ENCODE measurements around the gene BTNL9. TPM values are rescaled to one million over a fixed set of nuclear protein-coding genes. Genes with fewer than 3 reads are reported as not detected.

Gene BTNL9
- polyA plus RNA-seq, 1 of the 3 experiments (the other 2 are of a cell fraction) = not detected

DNA sequence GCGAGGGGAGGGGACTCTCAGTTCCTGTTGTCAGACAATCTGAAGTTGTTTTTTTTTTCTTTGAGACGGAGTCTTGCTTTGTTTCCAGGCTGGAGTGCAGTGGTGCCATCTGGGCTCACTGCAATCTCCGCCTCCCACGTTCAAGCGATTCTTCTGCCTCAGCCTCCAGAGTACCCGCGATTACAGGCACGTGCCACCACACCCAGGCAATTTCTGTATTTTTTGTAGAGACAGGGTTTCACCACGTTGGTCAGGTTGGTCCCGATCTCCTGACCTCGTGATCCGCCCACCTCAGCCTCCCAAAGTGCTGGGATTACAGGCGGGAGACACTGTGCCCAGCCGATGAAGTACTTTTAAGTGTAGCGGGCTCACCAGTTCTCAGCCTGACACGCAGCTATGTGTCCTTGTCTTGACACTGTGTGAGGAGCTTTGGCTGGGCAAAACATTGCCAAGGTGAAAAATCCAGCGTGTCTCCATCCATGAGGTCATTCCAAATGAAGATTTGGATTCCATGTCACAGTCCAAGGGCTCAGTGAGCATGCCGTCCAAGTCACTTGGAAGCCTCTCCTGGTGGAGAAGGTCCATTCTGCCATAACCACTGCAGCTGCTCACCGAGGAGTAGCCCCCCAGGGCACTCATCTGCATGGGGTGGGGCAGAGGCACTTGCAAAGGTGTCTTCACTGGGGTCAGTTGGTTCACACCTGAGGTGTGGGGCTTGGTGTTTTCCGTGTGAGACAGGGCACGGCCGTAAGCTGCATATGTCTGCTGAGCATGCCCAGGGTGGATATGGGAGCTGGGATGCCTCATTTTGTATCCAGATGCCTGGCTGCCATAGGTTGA is 58.9 kb downstream of the BTNL9 start:
- Histone ChIP-seq H3K27me3 (ENCODE audit: insufficient read depth) (peaks cover 18% of the 10 kb centered on the region), H2AFZ (ENCODE audit: low read depth) (no peak overlapping the region), H3K79me2 (ENCODE audit: insufficient read depth) (no peaks in the 10 kb centered on the region), H3K9ac (no peak overlapping the region), H3K36me3 (replicated peaks in 1 of 2; ENCODE audit: control insufficient read depth in 1 of 2, insufficient read depth in 2 of 2, low read length in 1 of 2) (no peaks in the 10 kb centered on the region), H3K4me3 (ENCODE audit: low read depth in 2 of 2, low read length in 1 of 2) (no peak overlapping the region), H4K20me1 (ENCODE audit: insufficient read depth) (no peaks in the 10 kb centered on the region), H3F3A (replicated peaks; ENCODE audit: insufficient read depth) (no peaks in the 10 kb centered on the region), H3K9me3 (no peaks in the 10 kb centered on the region), H3K9me2 (no peaks in the 10 kb centered on the region), H3K27ac (ENCODE audit: low read depth in 2 of 2, low read length in 1 of 2) (no peak overlapping the region), H3K4me1 (ENCODE audit: control insufficient read depth in 1 of 2, insufficient read depth in 2 of 2, low read depth in 1 of 2, low read length in 1 of 2) (no peaks in the 10 kb centered on the region), H3K4me2 (no peak overlapping the region)
- no peak for DNase-seq
- TF ChIP-seq, protein P1, sequence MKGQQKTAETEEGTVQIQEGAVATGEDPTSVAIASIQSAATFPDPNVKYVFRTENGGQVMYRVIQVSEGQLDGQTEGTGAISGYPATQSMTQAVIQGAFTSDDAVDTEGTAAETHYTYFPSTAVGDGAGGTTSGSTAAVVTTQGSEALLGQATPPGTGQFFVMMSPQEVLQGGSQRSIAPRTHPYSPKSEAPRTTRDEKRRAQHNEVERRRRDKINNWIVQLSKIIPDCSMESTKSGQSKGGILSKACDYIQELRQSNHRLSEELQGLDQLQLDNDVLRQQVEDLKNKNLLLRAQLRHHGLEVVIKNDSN (IDR thresholded peaks at IDR 0.05; ENCODE audit: borderline replicate concordance, low read depth) = no peak
- TF ChIP-seq YY1 (IDR thresholded peaks at IDR 0.05; ENCODE audit: low read depth) (no peak), TCF12 (IDR thresholded peaks at IDR 0.05) (no peak), TEAD4 (IDR thresholded peaks at IDR 0.05; ENCODE audit: borderline replicate concordance, insufficient read depth) (no peak), NFIC (IDR thresholded peaks at IDR 0.05; ENCODE audit: borderline replicate concordance) (no peak), POLR2AphosphoS5 (IDR thresholded peaks at IDR 0.05; ENCODE audit: low read depth, low read length) (no peak)
- TF ChIP-seq, protein P2, sequence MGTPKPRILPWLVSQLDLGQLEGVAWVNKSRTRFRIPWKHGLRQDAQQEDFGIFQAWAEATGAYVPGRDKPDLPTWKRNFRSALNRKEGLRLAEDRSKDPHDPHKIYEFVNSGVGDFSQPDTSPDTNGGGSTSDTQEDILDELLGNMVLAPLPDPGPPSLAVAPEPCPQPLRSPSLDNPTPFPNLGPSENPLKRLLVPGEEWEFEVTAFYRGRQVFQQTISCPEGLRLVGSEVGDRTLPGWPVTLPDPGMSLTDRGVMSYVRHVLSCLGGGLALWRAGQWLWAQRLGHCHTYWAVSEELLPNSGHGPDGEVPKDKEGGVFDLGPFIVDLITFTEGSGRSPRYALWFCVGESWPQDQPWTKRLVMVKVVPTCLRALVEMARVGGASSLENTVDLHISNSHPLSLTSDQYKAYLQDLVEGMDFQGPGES (IDR thresholded peaks at IDR 0.05; ENCODE audit: low read depth, low read length) = no peak
- TF ChIP-seq, protein P3, sequence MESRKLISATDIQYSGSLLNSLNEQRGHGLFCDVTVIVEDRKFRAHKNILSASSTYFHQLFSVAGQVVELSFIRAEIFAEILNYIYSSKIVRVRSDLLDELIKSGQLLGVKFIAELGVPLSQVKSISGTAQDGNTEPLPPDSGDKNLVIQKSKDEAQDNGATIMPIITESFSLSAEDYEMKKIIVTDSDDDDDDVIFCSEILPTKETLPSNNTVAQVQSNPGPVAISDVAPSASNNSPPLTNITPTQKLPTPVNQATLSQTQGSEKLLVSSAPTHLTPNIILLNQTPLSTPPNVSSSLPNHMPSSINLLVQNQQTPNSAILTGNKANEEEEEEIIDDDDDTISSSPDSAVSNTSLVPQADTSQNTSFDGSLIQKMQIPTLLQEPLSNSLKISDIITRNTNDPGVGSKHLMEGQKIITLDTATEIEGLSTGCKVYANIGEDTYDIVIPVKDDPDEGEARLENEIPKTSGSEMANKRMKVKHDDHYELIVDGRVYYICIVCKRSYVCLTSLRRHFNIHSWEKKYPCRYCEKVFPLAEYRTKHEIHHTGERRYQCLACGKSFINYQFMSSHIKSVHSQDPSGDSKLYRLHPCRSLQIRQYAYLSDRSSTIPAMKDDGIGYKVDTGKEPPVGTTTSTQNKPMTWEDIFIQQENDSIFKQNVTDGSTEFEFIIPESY (IDR thresholded peaks at IDR 0.05; ENCODE audit: borderline replicate concordance, low read depth) = no peak
- WGBS (ENCODE audit: low lambda C conversion rate) = 19% methylated on average over 13 of the region's 22 CpGs
- CTCF ChIA-PET = interaction anchor here (1.0 to 1.1 kb wide), 3 partner anchors 26 to 230 kb away, joined by 3 read pairs; no protein-coding TSS in a partner anchor
- POLR2A ChIA-PET = no interaction called here

DNA sequence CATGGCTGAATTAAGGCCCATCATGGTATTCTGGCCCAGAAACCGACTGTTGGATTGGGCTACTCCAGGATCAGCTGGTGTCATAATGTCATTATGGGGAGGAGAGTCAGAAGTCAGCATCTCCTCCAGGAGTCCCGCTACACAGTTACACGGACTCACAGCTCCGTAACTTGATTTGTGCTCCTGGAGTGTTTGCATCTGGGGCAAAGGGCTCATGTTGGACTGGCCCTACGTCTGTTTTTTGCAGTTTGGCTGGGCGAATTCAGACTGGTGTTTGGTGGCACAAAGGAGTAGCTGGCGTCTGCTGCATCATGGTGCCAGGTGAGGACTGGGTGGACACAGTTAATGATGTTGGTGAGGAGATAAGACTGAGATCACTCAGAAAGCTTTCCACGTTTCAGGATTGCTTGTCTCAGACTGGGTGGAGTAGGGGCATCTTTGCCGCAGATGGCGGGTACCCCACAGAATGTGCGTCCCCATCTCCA is 59.6 kb downstream of the BTNL9 start:
- no peaks in the 10 kb centered on the region for H3F3A ChIP-seq (replicated peaks; ENCODE audit: insufficient read depth)
- no peak overlapping the region for H3K4me3 ChIP-seq (ENCODE audit: low read depth in 2 of 2, low read length in 1 of 2)
- H3K79me2 ChIP-seq (ENCODE audit: insufficient read depth) = no peaks in the 10 kb centered on the region
- H3K4me2 ChIP-seq = no peak overlapping the region
- no peaks in the 10 kb centered on the region for H3K9me2 ChIP-seq
- H3K9me3 ChIP-seq = no peaks in the 10 kb centered on the region
- DNase-seq = no peak
- H3K27me3 ChIP-seq (ENCODE audit: insufficient read depth) = peaks cover 24% of the 10 kb centered on the region
- no peaks in the 10 kb centered on the region for H4K20me1 ChIP-seq (ENCODE audit: insufficient read depth)
- no peaks in the 10 kb centered on the region for H3K4me1 ChIP-seq (ENCODE audit: control insufficient read depth in 1 of 2, insufficient read depth in 2 of 2, low read depth in 1 of 2, low read length in 1 of 2)
- WGBS (ENCODE audit: low lambda C conversion rate) = 27% methylated on average over 6 of the region's 11 CpGs
- H3K9ac ChIP-seq = no peak overlapping the region
- ChIA-PET POLR2A (no interaction called here), CTCF (interaction anchor here (1.0 to 1.1 kb wide), 3 partner anchors 26 to 231 kb away, joined by 3 read pairs; no protein-coding TSS in a partner anchor)
- H3K27ac ChIP-seq (ENCODE audit: low read depth in 2 of 2, low read length in 1 of 2) = no peak overlapping the region
- no peaks in the 10 kb centered on the region for H3K36me3 ChIP-seq (replicated peaks in 1 of 2; ENCODE audit: control insufficient read depth in 1 of 2, insufficient read depth in 2 of 2, low read length in 1 of 2)
- TF ChIP-seq EZH2phosphoT487 (IDR thresholded peaks at IDR 0.05; ENCODE audit: borderline replicate concordance, low read depth) = no peak
- H2AFZ ChIP-seq (ENCODE audit: low read depth) = no peak overlapping the region

All from SK-N-SH (cell line).